Esophagus muscularis mucosa (tissue), 4 donors: Measurements from ENCODE around the gene HIF1AN.

ENCODE experiments used
- EP300 ChIP-seq: sonication (generic); formaldehyde crosslinking; IDR thresholded peaks from one replicate; pipeline ENCODE4 v1.6.1; 2017; ENCODE audit warnings: antibody characterized with exemption
- POLR2A ChIP-seq: fragments of 450-650 bp; IDR thresholded peaks from one replicate; pipeline ENCODE4 v1.6.1; 2017; ENCODE audit warnings: antibody characterized with exemption, moderate library complexity, mild to moderate bottlenecking, low read depth
- TF ChIP-seq, protein P1 (sequence below), 3 experiments: fragments of 200-600 bp in 2 of 3; fragments of 450-650 bp in 1 of 3; sonication (generic) in 2 of 3; IDR thresholded peaks; one replicate each; pipeline ENCODE4 v1.5.1; 2017 to 2019; ENCODE audit warnings: antibody characterized with exemption in 3 of 3, mild to moderate bottlenecking in 2 of 3, moderate library complexity in 1 of 3

DNA sequence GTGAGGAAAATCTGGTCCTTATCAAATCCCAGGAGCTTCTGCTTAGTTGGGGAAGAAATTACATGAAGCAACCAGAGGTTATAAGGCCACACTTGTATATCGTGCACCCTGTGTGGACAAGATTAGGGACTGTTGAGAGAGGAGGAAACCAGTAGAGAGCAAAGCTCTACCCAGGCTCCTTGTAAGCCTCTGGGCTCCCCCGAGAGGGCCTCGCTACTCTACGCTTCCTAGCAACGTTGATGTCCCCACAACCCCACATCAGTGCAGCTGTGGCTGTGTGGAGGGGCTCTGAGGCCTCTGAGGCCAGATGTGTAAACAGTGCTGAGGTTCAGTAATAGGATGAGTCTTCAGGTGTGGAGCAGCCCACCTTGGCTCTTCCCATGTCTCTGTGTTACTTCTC is 16.0 kb downstream of the HIF1AN start:
- TF ChIP-seq, protein P1, sequence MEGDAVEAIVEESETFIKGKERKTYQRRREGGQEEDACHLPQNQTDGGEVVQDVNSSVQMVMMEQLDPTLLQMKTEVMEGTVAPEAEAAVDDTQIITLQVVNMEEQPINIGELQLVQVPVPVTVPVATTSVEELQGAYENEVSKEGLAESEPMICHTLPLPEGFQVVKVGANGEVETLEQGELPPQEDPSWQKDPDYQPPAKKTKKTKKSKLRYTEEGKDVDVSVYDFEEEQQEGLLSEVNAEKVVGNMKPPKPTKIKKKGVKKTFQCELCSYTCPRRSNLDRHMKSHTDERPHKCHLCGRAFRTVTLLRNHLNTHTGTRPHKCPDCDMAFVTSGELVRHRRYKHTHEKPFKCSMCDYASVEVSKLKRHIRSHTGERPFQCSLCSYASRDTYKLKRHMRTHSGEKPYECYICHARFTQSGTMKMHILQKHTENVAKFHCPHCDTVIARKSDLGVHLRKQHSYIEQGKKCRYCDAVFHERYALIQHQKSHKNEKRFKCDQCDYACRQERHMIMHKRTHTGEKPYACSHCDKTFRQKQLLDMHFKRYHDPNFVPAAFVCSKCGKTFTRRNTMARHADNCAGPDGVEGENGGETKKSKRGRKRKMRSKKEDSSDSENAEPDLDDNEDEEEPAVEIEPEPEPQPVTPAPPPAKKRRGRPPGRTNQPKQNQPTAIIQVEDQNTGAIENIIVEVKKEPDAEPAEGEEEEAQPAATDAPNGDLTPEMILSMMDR (IDR thresholded peaks at IDR 0.05), result no peak
- TF ChIP-seq EP300 (no peak), POLR2A (no peak)
